NCI-H128 (cell line): ENCODE results near the gene TMEM89.
A peak's percentile ranks its signal among the peaks of the same experiment; 100 is the strongest.

Experiments
- DNase-seq: peaks from one replicate; lab custom pipeline; 2025; ENCODE audit not compliant: unreplicated experiment; lab: John Stamatoyannopoulos, UW

The TMEM89 gene, protein sequence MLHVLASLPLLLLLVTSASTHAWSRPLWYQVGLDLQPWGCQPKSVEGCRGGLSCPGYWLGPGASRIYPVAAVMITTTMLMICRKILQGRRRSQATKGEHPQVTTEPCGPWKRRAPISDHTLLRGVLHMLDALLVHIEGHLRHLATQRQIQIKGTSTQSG

DNA sequence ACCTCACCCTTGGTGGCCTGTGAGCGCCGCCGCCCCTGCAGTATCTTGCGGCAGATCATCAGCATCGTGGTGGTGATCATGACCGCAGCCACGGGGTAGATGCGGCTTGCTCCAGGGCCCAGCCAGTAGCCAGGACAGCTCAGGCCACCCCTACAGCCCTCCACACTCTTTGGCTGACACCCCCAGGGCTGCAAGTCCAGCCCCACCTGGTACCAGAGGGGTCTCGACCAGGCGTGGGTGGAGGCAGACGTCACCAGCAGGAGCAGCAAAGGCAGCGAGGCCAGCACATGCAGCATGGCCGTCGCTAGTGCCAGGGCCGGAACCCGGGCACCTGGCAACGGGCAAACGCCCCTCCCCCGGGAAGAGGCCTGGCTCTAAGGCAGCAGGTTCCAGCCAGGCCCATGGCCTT is at the start of gene TMEM89:
Gene TMEM89, minus strand, starts transcription at position 309 of the 409 bp plus-strand sequence. Its CDS starts 13 bp downstream, at position 296.
- DNase-seq, result no peak

DNA sequence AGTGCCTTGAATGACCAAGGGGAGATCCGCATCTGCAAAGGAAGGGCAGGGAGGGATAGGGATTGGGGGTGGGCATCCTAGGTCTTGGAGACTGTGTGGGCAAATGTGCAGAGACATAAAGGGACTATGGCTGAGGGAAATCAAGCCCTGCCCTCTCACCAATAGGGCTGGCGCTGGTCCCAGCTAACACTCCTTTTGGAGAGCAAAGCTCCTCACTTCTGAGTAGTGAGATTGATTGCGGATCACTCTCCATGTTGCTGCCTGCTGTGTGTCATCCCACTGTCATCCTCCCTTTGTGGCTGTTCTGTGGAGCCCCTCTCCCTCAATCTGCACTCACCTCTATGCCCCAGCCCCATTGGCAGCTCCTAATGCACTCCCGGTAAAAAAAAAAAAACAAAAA is 43.4 kb upstream of the TMEM89 start:
- DNase-seq, result no peak

DNA sequence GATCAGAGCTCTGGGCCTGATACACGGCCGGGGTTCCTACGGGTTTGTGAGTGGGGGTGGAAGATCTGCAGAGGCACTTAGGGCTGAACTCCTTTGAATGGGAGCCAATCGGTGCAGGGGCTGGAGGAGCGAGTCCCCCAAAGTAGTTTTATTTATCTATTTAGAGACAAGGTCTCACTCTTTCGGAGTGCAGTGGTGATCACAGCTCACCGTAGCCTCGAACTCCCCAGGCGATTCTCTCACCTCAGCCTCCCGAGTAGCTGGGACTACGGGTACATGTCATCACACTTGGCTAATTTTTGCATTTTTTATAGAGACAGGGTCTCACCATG is 42.7 kb upstream of the TMEM89 start:
- DNase-seq, result no peak

DNA sequence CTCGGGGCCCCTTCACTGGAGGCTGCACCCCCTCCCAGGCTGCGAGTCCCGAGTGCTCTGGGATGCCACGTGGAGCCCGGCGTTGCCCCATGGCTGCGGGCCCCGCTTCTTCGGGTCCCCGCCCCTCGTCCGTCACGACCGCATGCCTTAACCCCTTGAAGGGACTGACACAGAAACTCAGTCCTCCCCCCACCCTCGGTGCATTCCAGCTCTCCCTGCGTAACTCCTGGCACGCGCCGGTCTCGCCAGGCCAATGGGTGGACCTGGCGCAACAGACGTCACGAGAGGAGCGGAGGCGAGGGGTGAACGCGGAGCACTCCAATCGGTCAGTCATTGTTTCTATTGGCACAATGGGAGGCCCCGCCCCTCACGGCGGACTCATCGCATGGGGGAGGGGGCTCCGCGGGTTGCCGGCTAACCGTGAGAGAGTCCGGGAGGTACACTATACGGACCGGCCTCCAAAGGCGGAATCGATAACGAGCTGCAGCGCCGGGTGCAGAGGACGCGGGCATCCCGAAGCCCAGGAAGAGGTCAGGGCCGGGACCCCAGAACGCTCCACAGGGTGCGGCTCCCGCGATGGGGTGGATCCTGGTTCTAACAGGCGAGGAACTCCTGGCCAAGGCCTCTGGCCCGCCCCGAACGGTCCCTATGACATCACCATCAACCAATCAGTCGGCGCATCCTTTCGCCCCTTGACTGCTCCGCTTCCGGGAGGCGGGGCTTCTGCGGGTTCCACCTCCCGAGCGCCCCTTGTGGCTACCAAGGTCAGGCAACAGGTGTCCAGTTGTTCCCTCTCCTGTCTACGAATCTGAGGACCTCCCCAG is 42.1 kb upstream of the TMEM89 start:
- peak; percentile 89 for DNase-seq

DNA sequence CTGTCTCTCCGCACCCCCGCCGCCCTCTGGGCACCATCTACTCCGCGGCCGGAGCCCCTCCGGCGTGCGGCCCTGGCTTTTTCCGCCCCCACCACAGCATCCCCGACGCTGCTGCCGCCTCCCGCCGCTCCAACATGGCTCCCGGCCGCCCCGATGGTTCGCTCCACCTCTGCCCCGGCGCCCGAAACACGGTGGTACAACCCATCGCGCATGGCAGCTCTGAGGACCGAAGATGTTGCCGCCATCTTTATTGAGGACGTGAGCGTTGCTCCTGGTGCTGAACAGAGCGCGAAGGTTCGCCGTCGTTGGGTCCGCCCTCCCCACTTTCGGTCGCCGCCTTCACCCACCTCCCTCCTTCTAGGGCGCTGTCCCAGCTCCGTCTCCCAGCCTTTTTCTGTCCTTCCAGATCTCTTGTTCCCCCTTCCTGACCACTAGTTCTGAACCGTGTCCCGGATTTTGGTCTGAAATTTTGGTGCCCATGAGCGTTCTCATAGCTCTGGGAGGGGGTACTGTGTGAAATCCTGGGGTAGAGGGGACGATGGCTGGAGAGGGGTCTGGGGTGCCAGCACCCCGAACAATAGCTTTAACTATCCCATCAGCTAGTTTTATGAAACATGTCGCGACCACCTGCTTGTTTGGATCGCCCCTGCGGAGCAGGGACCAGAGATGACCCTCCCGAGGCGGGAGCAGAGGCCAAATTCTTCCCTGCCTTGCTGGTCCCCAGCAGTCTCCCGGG is 41.4 kb upstream of the TMEM89 start, which contains the start of gene CELSR3:
Gene CELSR3, minus strand, starts transcription at position 134 of the 736 bp plus-strand sequence. CDS start 252 bp downstream, outside the sequence.
- peak; percentile 70 for DNase-seq

DNA sequence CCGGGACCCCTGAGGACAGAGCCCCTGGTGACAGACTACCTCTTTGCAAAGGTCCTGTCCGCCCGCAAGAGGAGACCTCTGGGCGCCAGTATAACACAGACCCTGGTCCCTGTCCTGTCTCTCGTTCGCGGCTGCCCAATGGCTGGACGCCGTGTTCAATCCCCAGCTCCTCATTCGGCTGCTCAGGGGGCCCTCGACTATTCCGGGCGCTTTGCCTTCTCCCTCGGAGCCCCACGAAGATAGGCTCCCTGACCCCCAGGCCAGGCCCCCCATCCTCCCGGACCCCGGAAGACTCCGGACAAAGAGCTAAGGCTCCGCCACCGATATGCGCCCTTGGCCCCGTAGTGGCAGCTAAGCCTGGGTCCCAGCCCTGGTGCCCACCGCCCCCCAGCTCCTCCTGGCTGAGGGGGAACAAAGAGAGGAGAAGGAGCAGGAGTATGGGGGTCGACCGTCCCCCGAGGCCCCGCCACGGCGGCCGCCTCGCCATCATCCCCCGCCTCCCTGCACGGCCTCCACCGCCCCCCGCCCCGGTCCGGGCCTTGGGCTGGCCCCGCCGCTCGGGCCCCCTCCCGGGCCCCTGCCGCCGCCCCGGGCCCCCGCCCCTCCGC is 40.7 kb upstream of the TMEM89 start:
- no peak for DNase-seq

DNA sequence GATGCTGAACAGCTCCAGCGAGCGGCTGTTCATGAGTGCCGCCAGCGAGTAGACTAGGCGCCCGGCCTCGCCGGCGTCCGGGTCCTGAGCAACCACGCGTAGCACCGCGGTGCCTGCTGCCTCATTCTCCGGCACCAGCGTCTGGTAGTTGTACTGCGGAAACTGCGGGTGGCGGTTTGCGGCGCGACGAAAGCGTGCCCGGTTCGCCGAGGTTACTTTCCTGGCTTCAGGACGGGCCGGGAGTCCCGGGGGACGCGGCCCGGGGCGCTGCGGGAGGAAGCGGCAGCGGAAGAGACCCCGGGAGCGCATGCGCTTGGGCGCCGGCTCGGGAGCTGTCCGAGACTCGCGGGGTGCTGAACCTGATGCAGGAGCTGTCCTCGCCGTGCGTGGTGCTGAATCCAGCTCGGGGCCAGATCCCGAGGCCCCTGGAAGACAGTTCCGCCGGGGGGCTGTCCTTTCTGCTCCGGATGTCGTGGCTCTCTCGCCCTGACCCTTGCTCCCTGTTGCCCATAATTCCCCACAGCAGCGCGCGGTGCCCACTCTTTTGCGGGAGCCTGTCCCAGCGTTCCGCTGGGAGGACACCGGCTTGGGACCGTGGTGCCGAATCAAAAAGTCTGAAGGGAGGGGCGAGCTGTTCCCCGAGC is 40.1 kb upstream of the TMEM89 start:
- no peak for DNase-seq

DNA sequence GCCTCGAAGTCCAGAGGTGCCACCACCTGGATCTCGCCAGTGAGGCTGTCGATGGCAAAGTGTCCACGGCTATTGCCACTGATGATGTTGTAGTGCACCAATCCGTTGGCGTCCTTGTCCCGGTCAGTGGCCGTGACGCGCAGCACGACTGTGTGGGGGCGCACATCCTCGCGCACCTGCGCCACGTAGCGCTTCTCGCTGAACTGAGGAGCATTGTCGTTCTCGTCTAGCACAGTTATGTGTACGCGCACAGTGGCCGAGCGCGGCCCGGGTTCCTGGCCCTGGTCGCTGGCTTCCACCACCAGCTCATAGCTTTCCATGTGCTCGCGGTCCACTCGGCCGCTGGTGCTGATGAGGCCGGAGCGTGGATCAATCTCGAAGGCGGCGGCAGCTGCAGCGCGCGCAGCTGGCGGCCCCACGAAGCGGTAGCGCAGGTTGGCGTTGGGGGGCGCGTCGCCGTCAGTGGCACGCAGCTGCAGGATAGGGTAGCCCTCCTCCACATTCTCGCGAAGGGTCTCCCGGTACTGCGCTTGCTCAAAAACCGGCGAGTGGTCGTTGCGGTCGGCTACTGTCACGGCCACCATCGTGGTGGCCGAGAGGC is 39.3 kb upstream of the TMEM89 start:
- DNase-seq, result no peak

DNA sequence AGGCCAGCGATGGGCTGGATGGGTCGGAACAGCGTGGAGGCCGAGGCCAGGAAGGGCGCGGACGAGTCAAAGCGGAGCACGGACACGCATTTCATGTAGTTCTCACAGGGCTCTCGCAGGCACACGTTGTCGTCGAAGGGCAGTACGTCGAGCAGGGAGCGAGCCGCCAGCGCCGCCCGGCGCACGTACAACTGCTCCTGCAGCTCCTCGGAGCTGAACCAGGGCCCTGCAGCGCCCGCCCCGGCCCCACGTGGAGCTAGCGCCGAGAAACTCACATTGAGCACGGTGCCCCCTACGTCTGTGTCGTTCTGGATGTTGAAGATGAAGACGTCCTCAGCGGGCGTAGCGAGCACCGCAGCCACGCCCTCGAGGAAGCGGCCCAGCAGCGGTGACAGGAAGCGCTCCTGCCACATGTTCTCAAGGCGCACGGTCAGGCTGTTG is 35.3 kb upstream of the TMEM89 start:
- no peak for DNase-seq

DNA sequence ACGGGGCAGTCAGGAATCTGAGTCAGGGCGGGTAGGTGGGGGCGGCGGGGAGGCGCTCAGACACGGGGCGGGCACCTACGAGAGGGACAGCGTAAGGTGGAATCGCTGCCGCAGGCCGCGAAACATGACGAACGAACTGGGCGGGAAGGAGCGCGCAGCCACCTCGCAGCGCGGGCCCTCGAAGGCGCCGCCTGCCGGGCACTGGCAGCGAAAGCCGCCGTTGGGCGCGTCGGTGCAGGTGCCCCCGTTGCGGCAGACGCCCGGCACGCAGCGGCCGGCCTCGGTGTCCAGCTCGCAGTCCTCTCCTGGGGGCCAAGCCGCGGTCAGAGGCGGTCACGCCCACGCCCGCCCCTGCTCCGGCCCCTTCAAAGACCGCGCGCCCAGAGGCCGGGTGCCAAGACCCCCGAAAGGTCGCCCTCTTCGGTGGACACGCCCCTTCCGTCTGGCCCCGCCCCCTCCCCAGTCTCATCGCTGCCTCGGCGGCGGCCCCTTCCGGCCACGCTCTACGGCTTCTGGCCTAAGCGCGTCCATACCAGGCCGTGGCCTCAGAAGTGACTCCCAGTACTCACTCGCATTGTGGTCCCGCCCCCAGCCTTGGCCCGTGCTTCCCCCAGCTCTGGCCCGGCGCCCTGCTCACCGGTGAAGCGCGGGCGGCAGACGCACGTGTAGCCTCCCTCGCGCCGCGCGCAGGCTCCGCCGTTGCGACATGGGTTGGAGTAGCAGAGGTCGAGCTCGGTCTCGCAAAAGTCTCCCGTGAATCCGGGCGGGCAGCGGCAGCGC is 34.7 kb upstream of the TMEM89 start:
- no peak for DNase-seq

DNA sequence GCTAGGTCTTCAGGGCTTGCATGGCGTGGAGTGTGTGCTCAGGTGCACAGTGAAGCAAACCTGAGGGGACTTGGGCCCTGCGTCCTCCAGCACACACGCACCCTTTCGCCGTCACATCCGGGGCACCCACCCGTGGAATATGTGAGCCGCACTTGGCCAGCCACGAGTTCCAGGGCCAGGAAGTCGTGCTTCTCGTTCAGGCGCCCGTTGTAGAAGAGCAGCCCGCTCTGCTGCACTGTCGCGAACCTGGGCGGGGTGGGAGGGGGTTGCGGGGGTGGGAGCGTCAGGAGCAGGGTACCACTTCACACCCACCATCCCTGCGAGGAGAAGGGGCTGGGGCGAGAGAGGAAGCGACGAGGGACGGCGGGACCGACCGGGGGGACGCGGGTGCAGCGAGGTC is 34.0 kb upstream of the TMEM89 start:
- no peak for DNase-seq

DNA sequence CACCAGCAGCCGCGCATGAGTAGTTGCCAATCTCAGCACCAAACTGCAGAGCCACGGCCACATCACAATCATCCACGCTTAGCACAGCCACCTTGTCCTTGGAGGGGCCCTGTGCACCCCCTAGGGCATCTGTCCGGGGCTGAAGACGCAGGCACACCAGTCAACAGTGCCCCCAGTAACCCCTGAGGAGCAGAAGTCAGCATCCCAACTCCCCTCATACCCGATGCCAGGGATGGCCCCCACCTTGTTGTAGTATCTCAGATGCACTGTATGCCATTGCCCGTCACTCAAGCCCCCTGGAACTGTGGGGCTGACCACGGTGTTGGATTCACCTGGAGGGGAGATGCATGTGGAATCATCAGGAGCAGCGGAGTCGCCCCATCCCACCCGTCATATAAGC is 33.5 kb upstream of the TMEM89 start:
- DNase-seq, result no peak

DNA sequence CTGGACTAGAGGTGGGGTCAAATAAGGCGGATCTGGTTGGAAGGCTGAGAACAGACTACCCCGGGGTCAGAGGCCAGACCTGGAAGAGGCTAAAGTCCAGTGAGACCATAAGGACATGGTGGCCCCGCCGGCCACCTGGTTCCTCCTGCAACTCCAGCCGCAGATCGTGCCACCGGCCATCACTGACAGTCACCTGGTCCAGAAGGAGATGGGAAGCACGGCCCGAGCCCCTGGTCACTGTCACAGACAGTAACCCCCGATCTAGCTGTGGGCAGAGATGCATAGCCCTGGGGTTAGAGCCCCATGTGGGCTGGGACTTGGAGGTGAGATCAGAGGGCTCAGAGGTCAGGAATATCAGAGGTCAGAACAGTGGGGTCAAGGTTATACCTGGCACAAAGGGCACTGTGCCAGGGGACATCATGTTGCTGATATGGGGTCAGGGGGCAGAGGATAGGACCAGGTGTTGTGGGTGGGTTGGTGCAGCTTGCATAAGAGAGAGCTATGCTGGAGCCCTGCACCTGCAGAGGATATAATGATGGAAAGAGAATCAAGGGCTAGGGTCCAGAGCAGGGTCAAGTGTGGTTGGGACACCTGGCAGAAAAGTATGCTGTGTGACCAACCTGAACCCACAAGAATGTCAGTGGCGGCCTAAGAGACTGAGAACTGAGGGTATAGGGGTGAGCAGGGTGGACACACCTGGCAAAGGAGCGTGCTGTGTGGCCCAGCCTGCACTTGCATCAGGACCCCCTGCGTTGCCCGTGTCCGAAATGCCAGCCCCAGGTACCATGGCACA is 31.6 kb upstream of the TMEM89 start:
- DNase-seq, result no peak

DNA sequence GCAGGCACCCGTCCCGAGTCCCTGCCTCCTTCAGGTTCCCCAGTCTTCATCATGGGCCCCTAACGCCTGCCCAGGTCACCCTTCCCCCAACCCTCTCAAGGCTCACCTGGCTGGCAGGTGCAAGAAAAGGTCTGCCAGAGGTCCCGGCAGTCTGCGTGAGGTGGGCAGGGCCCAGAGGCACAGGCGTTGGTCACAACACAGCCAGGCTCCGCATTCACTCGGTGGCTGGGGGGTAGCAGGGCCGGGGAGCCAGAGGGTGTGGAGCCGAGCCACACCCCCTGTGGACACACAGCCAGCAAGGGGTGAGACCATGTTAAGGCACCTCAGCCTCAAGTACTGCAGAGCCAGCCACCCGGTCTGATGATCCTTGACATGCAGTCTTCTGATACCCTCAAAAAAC is 30.2 kb upstream of the TMEM89 start:
- no peak for DNase-seq

DNA sequence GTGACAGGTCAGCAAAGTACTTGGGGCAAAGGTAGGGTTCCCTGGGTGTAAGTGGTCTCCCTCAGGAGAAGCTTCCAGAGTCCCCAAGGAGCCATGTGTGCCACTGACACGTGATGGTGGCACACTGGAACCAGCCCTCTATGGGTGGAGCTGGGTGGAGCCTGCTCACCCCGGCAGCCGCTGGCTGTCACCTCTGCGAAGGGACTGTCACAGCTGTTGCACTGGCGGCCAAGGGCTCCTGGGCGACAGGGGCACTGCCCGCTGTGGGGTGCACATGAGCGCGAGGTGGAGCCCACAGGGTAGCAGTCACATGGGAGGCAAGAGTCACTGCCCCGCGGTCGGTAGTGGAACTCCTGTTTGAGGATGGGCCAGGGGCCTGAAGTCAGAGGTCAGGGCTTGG is 29.2 kb upstream of the TMEM89 start:
- DNase-seq, result no peak

DNA sequence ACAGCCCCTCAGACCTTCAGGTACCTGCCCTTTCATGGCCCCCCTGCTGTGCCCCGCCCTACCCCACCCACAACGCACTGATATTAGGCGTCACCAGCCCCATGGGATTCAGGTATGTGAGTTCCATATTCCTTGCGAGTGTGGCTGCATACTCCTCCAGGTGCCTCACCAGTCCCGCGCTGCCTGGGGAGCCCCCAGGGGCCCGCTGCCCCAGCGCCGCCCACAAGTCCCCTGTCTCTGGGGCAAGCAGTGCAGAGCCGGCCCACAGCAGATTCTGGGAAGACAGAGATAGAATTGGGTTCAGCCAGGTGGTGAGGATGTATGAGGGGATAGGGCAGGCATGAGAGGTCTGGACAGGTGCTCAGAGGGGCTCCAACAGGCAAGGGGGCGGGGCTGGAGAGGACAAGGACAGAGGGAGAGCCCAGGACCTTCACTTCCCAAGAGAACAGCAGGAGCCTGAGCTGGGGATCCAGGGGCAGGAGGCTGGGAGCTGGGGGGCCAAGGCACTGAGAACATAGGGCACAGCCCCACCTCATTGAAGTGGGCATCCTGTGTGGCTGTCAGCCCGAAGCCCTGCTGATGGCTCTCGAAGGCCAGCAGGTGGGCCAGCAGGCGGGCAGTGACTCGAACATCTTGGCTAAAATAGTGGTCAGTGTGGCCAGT is 26.8 kb upstream of the TMEM89 start:
- DNase-seq, result no peak

DNA sequence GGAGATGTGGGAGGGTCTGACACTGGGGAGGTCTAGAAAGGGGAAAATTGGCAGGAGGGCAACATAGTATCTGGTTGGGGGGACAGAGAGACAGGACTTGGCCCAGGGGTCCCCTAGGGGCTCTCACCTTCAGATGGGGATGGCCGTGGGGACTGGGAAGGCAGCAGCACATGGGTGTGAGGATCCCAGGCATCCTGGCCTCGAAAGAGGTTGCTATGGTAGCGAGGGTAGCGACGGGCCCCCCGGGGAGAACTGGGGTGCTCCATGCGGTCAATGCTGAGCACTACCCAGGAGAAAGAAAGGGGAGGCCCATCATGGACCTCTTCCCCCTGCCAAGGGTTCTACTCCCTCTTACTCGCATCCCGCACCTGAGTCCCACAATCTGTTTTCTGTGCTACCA is 26.1 kb upstream of the TMEM89 start:
- no peak for DNase-seq

DNA sequence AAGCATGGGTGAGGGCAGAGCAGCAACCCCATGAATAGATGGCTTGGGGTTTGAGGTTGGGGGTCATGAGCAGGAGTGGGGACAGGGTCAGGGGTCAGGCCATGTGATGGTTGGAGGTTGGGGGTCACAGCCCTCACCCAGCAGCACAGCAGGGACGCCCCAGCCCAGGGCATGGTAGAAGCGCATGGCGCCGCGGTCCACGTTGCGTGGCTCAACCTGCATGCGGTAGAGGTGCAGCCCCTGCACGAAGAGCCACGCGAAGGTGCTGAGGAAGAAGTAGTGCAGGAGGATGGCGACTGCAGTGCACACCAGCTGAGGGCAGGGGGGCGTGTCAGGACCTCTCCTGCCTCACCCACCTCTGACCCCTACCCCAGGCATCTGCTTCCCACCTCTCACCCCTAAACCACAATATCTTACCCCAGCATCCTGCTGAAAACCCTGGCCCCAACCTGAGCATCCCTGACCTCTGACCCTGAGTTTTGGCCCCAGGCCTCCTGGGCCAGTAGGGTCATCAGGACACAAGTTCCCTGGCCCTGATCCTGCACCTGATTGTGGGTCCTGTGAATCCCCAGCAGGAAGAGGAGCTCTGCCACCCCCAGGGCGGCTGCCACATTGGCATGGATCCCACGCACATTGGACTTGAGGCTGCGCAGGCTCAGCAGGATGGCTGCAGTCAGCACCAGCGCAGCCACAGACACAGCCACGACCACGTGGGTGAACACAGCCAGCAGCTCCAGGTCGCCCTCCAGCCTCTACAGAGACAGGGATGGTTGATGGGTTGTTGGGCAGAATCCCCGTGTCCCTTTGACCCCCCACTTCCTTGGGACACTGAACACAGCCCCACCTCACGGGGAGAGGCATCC is 23.6 kb upstream of the TMEM89 start:
- no peak for DNase-seq
